Liver (tissue), 9 donors: ENCODE measurements around the gene GPR37. TPM values are rescaled to one million over a fixed set of nuclear protein-coding genes. Genes with fewer than 3 reads are reported as not detected.

Experiments used
- DNase-seq: peaks from one replicate; pipeline ENCODE4 v3.0.0-alpha.2; 2017; ENCODE audit warnings: low spot score
- H3K27ac ChIP-seq, 2 donors: one replicate each; pipeline ENCODE4 v1.7.0; 2013; ENCODE audit warnings: inconsistent platforms in 2 of 2, low read length in 2 of 2, control low read depth in 1 of 2, low read depth in 1 of 2, mild to moderate bottlenecking in 1 of 2
- H3K27me3 ChIP-seq, 4 donors: one replicate each; pipeline versions ENCODE4 v1.6.1 to v1.7.0; 2013; ENCODE audit warnings: low read length in 3 of 4, inconsistent platforms in 1 of 4, mild to moderate bottlenecking in 1 of 4, moderate library complexity in 1 of 4; ENCODE audit not compliant: control insufficient read depth in 4 of 4, insufficient read depth in 4 of 4
- H3K36me3 ChIP-seq, 4 donors: one replicate each; pipeline versions ENCODE4 v1.6.1 to v1.7.0; 2013; ENCODE audit warnings: low read length in 3 of 4, mild to moderate bottlenecking in 3 of 4, low read depth in 1 of 4, moderate library complexity in 1 of 4; ENCODE audit not compliant: control insufficient read depth in 4 of 4, insufficient read depth in 3 of 4
- H3K4me1 ChIP-seq, 4 donors: one replicate each; pipeline versions ENCODE4 v1.6.1 to v1.7.0; 2013; ENCODE audit warnings: low read length in 3 of 4, mild to moderate bottlenecking in 3 of 4, moderate library complexity in 1 of 4; ENCODE audit not compliant: control insufficient read depth in 4 of 4, insufficient read depth in 4 of 4
- H3K4me3 ChIP-seq, 3 donors: one replicate each; pipeline versions ENCODE4 v1.6.1 to v1.7.0; 2013; ENCODE audit warnings: low read length in 3 of 3, control low read depth in 1 of 3, low read depth in 1 of 3, mild to moderate bottlenecking in 1 of 3
- H3K9ac ChIP-seq, 2 donors: one replicate each; pipeline ENCODE4 v1.7.0; 2013; ENCODE audit warnings: low read length in 2 of 2, mild to moderate bottlenecking in 2 of 2, moderate library complexity in 2 of 2, control low read depth in 1 of 2, low read depth in 1 of 2
- H3K9me3 ChIP-seq, 4 donors: one replicate each; pipeline versions ENCODE4 v1.6.1 to v1.7.0; 2013; ENCODE audit warnings: low read length in 3 of 4; ENCODE audit not compliant: control insufficient read depth in 4 of 4
- ATF3 ChIP-seq: IDR thresholded peaks from 2 replicates; pipeline ENCODE4 v1.6.1; 2016; ENCODE audit warnings: antibody characterized with exemption
- CTCF ChIP-seq: fragments of 150-350 bp; IDR thresholded peaks from 2 replicates; pipeline ENCODE4 v1.5.1; 2017; ENCODE audit warnings: improper control_type of control experiment, low read depth, low read length; ENCODE audit not compliant: missing input control
- FOXA1 ChIP-seq: IDR thresholded peaks from 2 replicates; pipeline ENCODE4 v1.6.1; 2016; ENCODE audit warnings: antibody characterized with exemption
- FOXA2 ChIP-seq: IDR thresholded peaks from 2 replicates; pipeline ENCODE4 v1.6.1; 2016; ENCODE audit warnings: antibody characterized with exemption
- GABPA ChIP-seq, 2 donors: IDR thresholded peaks in 1 of 2; conservative IDR thresholded peaks in 1 of 2; 2 replicates each; pipeline ENCODE4 v1.6.1; 2016; ENCODE audit warnings: antibody characterized with exemption in 2 of 2, mild to moderate bottlenecking in 1 of 2, moderate library complexity in 1 of 2
- HNF4A ChIP-seq, 2 donors: conservative IDR thresholded peaks; 2 replicates each; pipeline ENCODE4 v1.6.1; 2016; ENCODE audit warnings: antibody characterized with exemption in 2 of 2, mild to moderate bottlenecking in 2 of 2
- HNF4G ChIP-seq: IDR thresholded peaks from 2 replicates; pipeline ENCODE4 v1.6.1; 2016; ENCODE audit warnings: antibody characterized with exemption
- JUND ChIP-seq, 2 donors: IDR thresholded peaks; 2 replicates each; pipeline ENCODE4 v1.6.1; 2016; ENCODE audit warnings: antibody characterized with exemption in 2 of 2
- NR2F2 ChIP-seq: IDR thresholded peaks from 2 replicates; pipeline ENCODE4 v1.6.1; 2016; ENCODE audit warnings: antibody characterized with exemption
- RAD21 ChIP-seq, 2 donors: IDR thresholded peaks; 2 replicates each; pipeline ENCODE4 v1.6.1; 2016; ENCODE audit warnings: antibody characterized with exemption in 2 of 2, mild to moderate bottlenecking in 2 of 2
- RXRA ChIP-seq, 2 donors: IDR thresholded peaks; 2 replicates each; pipeline ENCODE4 v1.6.1; 2017 to 2018; ENCODE audit warnings: antibody characterized with exemption in 2 of 2, mild to moderate bottlenecking in 1 of 2
- SP1 ChIP-seq: IDR thresholded peaks from 2 replicates; pipeline ENCODE4 v1.6.1; 2018; ENCODE audit warnings: antibody characterized with exemption, mild to moderate bottlenecking
- TAF1 ChIP-seq: conservative IDR thresholded peaks from 2 replicates; pipeline ENCODE4 v1.6.1; 2016; ENCODE audit warnings: antibody characterized with exemption, mild to moderate bottlenecking
- YY1 ChIP-seq: IDR thresholded peaks from 2 replicates; pipeline ENCODE4 v1.6.1; 2016; ENCODE audit warnings: antibody characterized with exemption, mild to moderate bottlenecking
- WGBS: extraction: QIAGEN DNeasy Blood & Tissue Kit; methylation state at CpG from one replicate; pipeline ENCODE4 v1.1.7; 2013; 5-methylcytosine and 5-hydroxymethylcytosine counted together
- polyA plus RNA-seq, 2 donors: library from polyadenylated mRNA; stranded (reverse) in 1 of 2; unstranded in 1 of 2; fragments of 200-250 nt in 1 of 2; fragments of >200 nt in 1 of 2; fragmentation: Nextera tagmentation in 1 of 2; extraction: Ambion mirVana in 1 of 2; gene quantifications; one replicate each; pipeline versions ENCODE4 v1.2.1 to v1.2.3, GENCODE V29; 2013 to 2015
- total RNA-seq, 2 donors: library from RNA; depleted of rRNA; stranded (reverse); fragments of >200 nt; gene quantifications; one replicate each; pipeline ENCODE4 v1.2.3, GENCODE V29; 2014
- TF ChIP-seq, protein P1 (sequence below): IDR thresholded peaks from 2 replicates; pipeline ENCODE4 v1.6.1; 2016; ENCODE audit warnings: antibody characterized with exemption, mild to moderate bottlenecking
- TF ChIP-seq, protein P2 (sequence below): IDR thresholded peaks from 2 replicates; pipeline ENCODE4 v1.6.1; 2016; ENCODE audit warnings: antibody characterized with exemption
- donor health status: healthy.
- donor health status: healthy.
- donor health status: healthy.
- donor health status: healthy.
- donor health status: healthy.

Gene GPR37
- total and polyA plus RNA-seq, 4 donors = 0.33 to 12.0 (median 8.7) TPM

GRCh38 chr7:124764847-124765400, 668 bp downstream of the GPR37 start:
- peak overlapping the region; percentile 83 for H3K27ac ChIP-seq
- H3K4me3 ChIP-seq = peak overlapping the region; percentile 74 to 95 (median 89)
- no peaks in the 10 kb centered on the region for H3K36me3 ChIP-seq
- no peak for DNase-seq
- TF ChIP-seq GABPA (IDR thresholded peaks at IDR 0.05 in 1 of 2, conservative IDR thresholded peaks at IDR 0.05 in 1 of 2) (no peak), HNF4G (no peak), YY1 (no peak), RXRA (IDR thresholded peaks at IDR 0.05) (no peak), SP1 (no peak), NR2F2 (no peak), FOXA2 (no peak), JUND (IDR thresholded peaks at IDR 0.05) (no peak), HNF4A (conservative IDR thresholded peaks at IDR 0.05) (no peak), TAF1 (no peak), CTCF (no peak), FOXA1 (no peak), ATF3 (no peak)
- TF ChIP-seq, protein P1, sequence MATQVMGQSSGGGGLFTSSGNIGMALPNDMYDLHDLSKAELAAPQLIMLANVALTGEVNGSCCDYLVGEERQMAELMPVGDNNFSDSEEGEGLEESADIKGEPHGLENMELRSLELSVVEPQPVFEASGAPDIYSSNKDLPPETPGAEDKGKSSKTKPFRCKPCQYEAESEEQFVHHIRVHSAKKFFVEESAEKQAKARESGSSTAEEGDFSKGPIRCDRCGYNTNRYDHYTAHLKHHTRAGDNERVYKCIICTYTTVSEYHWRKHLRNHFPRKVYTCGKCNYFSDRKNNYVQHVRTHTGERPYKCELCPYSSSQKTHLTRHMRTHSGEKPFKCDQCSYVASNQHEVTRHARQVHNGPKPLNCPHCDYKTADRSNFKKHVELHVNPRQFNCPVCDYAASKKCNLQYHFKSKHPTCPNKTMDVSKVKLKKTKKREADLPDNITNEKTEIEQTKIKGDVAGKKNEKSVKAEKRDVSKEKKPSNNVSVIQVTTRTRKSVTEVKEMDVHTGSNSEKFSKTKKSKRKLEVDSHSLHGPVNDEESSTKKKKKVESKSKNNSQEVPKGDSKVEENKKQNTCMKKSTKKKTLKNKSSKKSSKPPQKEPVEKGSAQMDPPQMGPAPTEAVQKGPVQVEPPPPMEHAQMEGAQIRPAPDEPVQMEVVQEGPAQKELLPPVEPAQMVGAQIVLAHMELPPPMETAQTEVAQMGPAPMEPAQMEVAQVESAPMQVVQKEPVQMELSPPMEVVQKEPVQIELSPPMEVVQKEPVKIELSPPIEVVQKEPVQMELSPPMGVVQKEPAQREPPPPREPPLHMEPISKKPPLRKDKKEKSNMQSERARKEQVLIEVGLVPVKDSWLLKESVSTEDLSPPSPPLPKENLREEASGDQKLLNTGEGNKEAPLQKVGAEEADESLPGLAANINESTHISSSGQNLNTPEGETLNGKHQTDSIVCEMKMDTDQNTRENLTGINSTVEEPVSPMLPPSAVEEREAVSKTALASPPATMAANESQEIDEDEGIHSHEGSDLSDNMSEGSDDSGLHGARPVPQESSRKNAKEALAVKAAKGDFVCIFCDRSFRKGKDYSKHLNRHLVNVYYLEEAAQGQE = no peak
- TF ChIP-seq, protein P2, sequence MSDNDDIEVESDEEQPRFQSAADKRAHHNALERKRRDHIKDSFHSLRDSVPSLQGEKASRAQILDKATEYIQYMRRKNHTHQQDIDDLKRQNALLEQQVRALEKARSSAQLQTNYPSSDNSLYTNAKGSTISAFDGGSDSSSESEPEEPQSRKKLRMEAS = no peak
- H3K27me3 ChIP-seq = no peaks in the 10 kb centered on the region
- H3K9ac ChIP-seq = peak overlapping the region in 1 of 2 donors; percentile 39
- no peaks in the 10 kb centered on the region for H3K9me3 ChIP-seq
- 3% methylated on average over 26 of the region's 26 CpGs for WGBS
- H3K4me1 ChIP-seq = peaks cover 9 to 36% (median 19%) of the 10 kb centered on the region in 4 donors

- Histone ChIP-seq H3K36me3 (no peaks in the 10 kb centered on the region), H3K9ac (no peak overlapping the region), H3K27ac (peak overlapping the region in 1 of 2 donors; percentile 83), H3K9me3 (no peaks in the 10 kb centered on the region), H3K4me3 (peak overlapping the region; percentile 74 to 95 (median 89)), H3K4me1 (peaks cover 9 to 36% (median 19%) of the 10 kb centered on the region in 4 donors), H3K27me3 (no peaks in the 10 kb centered on the region)
- WGBS = 10% methylated on average over 48 of the region's 48 CpGs
- DNase-seq = no peak
- TF ChIP-seq ATF3 = no peak
- TF ChIP-seq, protein P1 = no peak
- TF ChIP-seq JUND (IDR thresholded peaks at IDR 0.05) = no peak
- TF ChIP-seq RAD21 (IDR thresholded peaks at IDR 0.05) = no peak
- TF ChIP-seq, protein P2 = no peak
- no peak for TF ChIP-seq HNF4G
- no peak for TF ChIP-seq SP1
These were observed 1.3 kb downstream of the GPR37 start for GRCh38 chr7:124764051-124764846.
